K562 (cell line): ENCODE data around the gene WDCP. TPM values are rescaled to one million over a fixed set of nuclear protein-coding genes. Genes with fewer than 3 reads are reported as not detected.
A peak's percentile ranks its signal among the peaks of the same experiment; 100 is the strongest.

Source experiments
- CSDE1 ChIP-seq, 2 experiments: fragments of 450-650 bp; IDR thresholded peaks; 2 replicates each; pipeline ENCODE4 v1.6.1; 2016; ENCODE audit warnings: mild to moderate bottlenecking in 1 of 2
- HINFP ChIP-seq: fragments of 450-650 bp; conservative IDR thresholded peaks from 2 replicates; pipeline ENCODE4 v1.6.1; 2016; ENCODE audit warnings: missing genetic modification characterization, low read depth, mild to moderate bottlenecking, control low read depth, missing compliant biosample characterization
- RB1 ChIP-seq: fragments of 450-650 bp; IDR thresholded peaks from 2 replicates; pipeline ENCODE4 v1.6.1; 2017; ENCODE audit warnings: low read depth, mild to moderate bottlenecking
- SRF ChIP-seq, 2 experiments: fragments of 250-450, 450-650 bp in 1 of 2; sonication (Bioruptor Pico) in 1 of 2; sonication (generic) in 1 of 2; formaldehyde crosslinking; IDR thresholded peaks; 2 replicates each; pipeline versions ENCODE4 v1.5.0 to v1.5.1; 2020 to 2022; ENCODE audit warnings: mild to moderate bottlenecking in 1 of 2, missing genetic modification reagents in 1 of 2
- ZNF407 ChIP-seq: fragments of 450-650 bp; IDR thresholded peaks from 2 replicates; pipeline ENCODE4 v1.6.1; 2016; ENCODE audit warnings: low read depth
- ZNF408 ChIP-seq: fragments of 250-450 bp; sonication (Bioruptor Pico); IDR thresholded peaks from 2 replicates; pipeline ENCODE4 v1.4.0; 2020; ENCODE audit warnings: low read depth, mild to moderate bottlenecking, moderate library complexity
- ZNF431 ChIP-seq: sonication (generic); formaldehyde crosslinking; IDR thresholded peaks from 2 replicates; pipeline ENCODE4 v1.8.0; 2022; ENCODE audit warnings: mild to moderate bottlenecking, missing genetic modification reagents
- ZNF551 ChIP-seq: fragments of 250-450 bp; sonication (Bioruptor Pico); IDR thresholded peaks from 2 replicates; pipeline ENCODE4 v1.5.0; 2021; ENCODE audit warnings: mild to moderate bottlenecking, moderate library complexity
- ZNF717 ChIP-seq: fragments of 250-450 bp; sonication (Bioruptor Pico); IDR thresholded peaks from 2 replicates; pipeline ENCODE4 v1.5.0; 2021
- polyA plus RNA-seq, 8 experiments: library from polyadenylated mRNA; depleted of rRNA in 4 of 8; stranded (reverse) in 5 of 8; unstranded in 3 of 8; fragments of >200 nt; fragmentation: Nextera tagmentation in 2 of 8; fragmentation: Illumina TruSeq in 1 of 8; extraction: Ambion mirVana in 2 of 8; extraction: Trizol in 1 of 8; gene quantifications; 2 replicates each; pipeline versions ENCODE4 v1.2.1 to v1.2.3, GENCODE V29; 2011 to 2014; ENCODE audit warnings: inconsistent platforms in 1 of 8, missing spikeins in 1 of 8
- total RNA-seq, 7 experiments: library from RNA; depleted of rRNA in 6 of 7; stranded (reverse); fragments of >200 nt in 6 of 7; fragmentation: Illumina TruSeq in 2 of 7; extraction: Trizol in 2 of 7; gene quantifications; 2 replicates each; pipeline versions ENCODE4 v1.2.1 to v1.2.3, GENCODE V29; 2011 to 2021; ENCODE audit warnings: low replicate concordance in 1 of 7
- TF ChIP-seq, protein P1 (sequence below), 3 experiments: fragments of 200-800 bp in 1 of 3; fragments of 250-450 bp in 1 of 3; fragments of 450-650 bp in 1 of 3; sonication (Bioruptor Pico) in 1 of 3; sonication (Bioruptor generic) in 1 of 3; formaldehyde crosslinking in 1 of 3; IDR thresholded peaks; 2 replicates each; pipeline versions ENCODE4 v1.6.1 to v1.8.0; 2016 to 2022; ENCODE audit warnings: mild to moderate bottlenecking in 2 of 3, missing genetic modification characterization in 2 of 3, missing compliant biosample characterization in 1 of 3, moderate library complexity in 1 of 3
- TF ChIP-seq, protein P2 (sequence below), 2 experiments: fragments of 450-650 bp in 1 of 2; sonication (generic) in 1 of 2; formaldehyde crosslinking; conservative IDR thresholded peaks; 2 replicates each; pipeline versions ENCODE4 v1.4.0 to v1.8.1; 2020 to 2022; ENCODE audit warnings: mild to moderate bottlenecking in 1 of 2, missing genetic modification reagents in 1 of 2

The WDCP gene
- total and polyA plus RNA-seq, 9 of the 15 experiments (the other 6 are each of a cell fraction or from before 2014, with no cell fraction given) = 10.1 to 41.4 (median 21.8) TPM

DNA sequence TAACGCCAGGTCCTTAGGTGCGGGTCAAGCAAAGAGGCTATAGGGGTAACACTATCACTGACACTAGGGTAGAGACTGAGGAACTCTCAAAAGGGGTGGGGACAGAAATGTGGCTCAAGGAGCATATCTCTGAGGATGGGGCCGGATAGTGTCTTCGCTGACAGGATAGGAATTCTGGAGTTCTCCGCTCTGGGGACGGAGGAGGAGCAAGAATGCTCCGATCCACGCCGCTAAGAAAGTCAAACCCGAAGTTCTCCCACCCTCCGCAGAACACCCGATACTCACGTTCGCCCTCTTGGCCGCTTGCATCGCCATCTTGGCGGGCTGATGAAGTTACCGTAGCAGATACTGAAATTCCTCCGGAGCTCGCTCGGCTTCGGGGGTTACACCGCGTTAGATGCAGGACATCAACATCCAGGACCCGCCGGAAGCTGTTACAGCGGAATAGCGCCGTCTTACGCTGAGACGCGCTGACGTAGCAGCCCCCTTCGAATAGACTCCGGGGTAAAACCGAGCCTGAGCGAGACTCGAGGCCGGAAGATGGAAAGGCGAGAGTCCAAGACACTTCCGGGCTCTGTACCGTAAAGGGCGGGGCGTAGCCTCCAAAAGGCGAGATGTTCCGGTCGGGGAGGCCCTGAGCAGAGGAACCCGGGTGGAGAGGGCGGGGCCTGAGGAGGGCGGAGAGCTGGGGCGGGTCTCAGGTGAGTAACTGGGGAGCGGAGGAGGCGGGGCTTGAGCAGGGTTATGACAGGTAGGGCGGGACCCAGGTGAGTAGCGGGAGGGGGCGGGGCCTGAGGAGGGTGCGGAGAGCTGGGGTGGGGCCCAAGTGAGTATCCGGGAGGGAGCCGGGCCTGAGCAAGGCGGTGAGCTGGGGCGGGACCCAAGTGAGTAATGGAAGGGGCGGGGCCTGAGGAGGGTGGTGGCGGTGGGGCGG, 29.0 kb upstream of the WDCP start, which contains the start of gene SF3B6 (continued):
- TF ChIP-seq HINFP (tag) (no peak), SRF (CRISPR knock-in tag; IDR thresholded peaks at IDR 0.05) (peak; percentile 88 to 98; a peak in 3 of 4 replicates), CSDE1 (IDR thresholded peaks at IDR 0.05) (peak in 1 of 2 experiments; percentile 66; a peak in 2 of 4 replicates), ZNF408 (CRISPR knock-in tag) (no peak), RB1 (peak; percentile 86), ZNF717 (no peak), ZNF431 (CRISPR knock-in tag) (peak; percentile 70; the same call in 1 of the 2 replicates), ZNF551 (no peak), ZNF407 (no peak)
- TF ChIP-seq, protein P1, sequence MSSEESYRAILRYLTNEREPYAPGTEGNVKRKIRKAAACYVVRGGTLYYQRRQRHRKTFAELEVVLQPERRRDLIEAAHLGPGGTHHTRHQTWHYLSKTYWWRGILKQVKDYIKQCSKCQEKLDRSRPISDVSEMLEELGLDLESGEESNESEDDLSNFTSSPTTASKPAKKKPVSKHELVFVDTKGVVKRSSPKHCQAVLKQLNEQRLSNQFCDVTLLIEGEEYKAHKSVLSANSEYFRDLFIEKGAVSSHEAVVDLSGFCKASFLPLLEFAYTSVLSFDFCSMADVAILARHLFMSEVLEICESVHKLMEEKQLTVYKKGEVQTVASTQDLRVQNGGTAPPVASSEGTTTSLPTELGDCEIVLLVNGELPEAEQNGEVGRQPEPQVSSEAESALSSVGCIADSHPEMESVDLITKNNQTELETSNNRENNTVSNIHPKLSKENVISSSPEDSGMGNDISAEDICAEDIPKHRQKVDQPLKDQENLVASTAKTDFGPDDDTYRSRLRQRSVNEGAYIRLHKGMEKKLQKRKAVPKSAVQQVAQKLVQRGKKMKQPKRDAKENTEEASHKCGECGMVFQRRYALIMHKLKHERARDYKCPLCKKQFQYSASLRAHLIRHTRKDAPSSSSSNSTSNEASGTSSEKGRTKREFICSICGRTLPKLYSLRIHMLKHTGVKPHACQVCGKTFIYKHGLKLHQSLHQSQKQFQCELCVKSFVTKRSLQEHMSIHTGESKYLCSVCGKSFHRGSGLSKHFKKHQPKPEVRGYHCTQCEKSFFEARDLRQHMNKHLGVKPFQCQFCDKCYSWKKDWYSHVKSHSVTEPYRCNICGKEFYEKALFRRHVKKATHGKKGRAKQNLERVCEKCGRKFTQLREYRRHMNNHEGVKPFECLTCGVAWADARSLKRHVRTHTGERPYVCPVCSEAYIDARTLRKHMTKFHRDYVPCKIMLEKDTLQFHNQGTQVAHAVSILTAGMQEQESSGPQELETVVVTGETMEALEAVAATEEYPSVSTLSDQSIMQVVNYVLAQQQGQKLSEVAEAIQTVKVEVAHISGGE (CRISPR knock-in tag; IDR thresholded peaks at IDR 0.05) = peak; percentile 96 to 100 (median 99)
- TF ChIP-seq, protein P2, sequence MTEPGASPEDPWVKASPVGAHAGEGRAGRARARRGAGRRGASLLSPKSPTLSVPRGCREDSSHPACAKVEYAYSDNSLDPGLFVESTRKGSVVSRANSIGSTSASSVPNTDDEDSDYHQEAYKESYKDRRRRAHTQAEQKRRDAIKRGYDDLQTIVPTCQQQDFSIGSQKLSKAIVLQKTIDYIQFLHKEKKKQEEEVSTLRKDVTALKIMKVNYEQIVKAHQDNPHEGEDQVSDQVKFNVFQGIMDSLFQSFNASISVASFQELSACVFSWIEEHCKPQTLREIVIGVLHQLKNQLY (CRISPR knock-in tag; conservative IDR thresholded peaks at IDR 0.05) = no peak; a peak in 1 of 4 replicates
